ENCODE measurements around the gene GINS1. TPM values are rescaled to one million over a fixed set of nuclear protein-coding genes. Genes with fewer than 3 reads are reported as not detected.

The GINS1 gene
- total RNA-seq, result 0.43 TPM
- long read RNA-seq, result 0 reads

DNA sequence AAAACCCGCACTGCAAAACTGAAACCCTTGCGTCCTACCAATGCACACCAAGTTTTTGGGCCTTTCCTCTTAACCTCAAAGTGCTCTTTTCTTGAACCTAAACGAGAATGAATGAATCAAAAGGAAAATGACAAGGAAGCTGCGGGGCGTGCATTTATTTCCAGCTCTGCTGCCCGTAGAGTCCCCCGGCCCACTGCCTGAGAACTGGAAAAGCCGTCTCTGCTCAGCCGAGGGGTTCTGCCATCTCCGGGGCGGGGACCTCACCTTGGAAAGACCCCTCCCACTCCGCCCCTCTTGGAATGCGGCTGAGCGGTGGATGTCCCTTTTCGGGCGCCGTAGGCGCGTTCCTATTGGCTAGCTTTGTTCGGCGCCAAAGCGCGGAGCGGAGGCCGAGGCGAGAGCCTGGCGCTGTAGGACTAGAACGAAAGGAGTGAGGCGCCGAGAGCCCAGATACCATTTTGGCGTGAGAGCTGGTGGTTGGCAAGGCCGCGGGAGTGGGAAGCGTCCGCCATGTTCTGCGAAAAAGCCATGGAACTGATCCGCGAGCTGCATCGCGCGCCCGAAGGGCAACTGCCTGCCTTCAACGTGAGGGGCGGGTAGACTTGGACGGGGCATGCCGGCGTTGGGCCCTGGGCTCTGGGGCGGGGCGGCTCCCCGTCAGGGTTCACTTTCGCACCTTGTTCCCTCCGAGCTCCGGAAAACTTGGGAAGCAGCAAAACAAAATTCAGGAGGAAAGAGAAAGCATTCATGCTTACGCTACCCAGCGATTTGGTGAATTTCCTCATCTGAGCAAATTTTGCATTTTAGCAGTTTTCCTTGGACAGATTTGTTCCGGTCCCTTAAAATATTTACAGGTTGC, at the start of gene GINS1:
Gene GINS1 (plus strand): TSS at position 363 of the 859 bp plus-strand sequence. CDS start 148 bp downstream, at position 511.
- DNase-seq (ENCODE audit: low spot score), result peak; percentile 90
- intact Hi-C loops (cut with DNase I), result loop anchor here (1.0 kb wide), 1 partner anchor 17 kb away; the partner anchor contains the start of gene ABHD12

DNA sequence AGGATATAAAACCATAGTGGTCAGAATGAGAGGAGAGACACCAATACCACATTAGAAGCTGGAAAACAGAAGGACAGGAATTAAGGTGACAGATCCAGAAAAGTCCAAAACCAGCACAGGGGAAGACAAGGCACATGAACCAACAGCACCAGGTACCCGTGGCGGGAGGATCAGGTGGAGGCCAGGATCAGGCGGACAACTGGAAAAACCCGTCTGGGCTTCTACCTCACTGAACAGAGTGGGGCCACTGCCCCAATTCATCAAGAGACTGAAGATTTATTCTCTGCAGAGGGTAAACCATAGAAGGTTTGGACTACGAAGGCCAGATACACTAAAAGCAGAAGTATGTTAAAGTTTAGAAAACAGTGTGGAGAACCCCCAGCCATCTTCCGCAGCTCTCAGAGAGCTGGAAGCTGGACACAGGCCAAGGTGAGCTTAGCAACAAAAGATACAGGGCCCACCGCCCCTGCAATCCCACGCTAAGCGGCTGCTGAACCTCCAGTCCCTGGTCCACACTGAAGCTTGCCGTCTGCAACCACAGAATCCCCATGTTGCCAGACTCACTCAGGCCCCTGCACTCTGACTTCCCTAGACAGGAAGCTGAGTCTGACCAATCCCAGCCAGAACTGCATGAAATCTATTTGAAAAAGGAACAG, 46.7 kb upstream of the GINS1 start:
- DNase-seq (ENCODE audit: low spot score), result peak; percentile 50
- intact Hi-C loops (cut with DNase I), result no loop called here

DNA sequence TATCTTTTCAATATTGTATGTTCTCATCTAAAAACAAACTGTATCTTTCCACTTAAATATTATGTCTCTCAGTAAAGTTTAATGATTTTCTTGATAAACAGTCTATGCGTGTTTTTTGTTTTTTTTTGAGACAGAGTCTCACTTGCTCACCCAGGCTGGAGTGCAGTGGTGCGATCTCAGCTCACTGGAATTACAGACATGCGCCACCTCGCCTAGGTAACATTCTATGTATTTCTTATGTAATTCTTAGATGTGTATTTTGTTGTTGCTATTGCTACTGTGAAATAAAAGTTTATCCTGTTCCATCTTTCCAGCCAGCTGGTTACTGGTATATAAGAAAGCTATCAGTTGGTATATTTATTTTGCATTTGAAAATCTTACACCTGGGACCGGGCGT, 46.2 kb upstream of the GINS1 start:
- intact Hi-C loops (cut with DNase I), result no loop called here
- DNase-seq (ENCODE audit: low spot score), result no peak

DNA sequence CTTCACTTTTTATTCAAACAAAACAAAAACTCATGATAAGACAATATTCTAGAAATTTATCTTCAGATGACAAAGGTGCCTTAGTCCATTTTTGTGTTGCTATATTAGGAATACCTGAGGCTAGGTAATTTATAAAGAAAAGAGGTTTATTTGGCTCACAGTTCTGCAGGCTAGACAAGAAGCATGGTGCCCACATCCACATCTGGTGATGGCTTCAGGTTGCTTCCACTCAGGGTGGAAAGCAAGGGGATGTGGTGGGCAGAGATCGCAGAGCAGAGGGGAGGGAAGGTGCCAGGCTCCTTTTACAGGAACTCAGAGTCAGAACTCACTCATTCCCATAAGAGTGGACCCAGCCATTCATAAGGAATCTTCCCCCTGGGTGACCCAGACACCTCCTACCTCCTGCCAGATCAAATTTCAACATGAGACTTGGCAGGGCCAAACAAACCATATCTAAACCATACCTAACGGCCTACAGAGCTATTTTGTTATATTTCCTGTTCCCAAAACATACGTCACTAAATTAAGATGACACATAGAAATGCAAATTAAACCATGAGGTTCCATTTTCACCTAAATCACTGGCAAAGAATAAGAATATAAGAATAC, 43.2 kb upstream of the GINS1 start:
- intact Hi-C loops (cut with DNase I), result no loop called here
- DNase-seq (ENCODE audit: low spot score), result no peak

DNA sequence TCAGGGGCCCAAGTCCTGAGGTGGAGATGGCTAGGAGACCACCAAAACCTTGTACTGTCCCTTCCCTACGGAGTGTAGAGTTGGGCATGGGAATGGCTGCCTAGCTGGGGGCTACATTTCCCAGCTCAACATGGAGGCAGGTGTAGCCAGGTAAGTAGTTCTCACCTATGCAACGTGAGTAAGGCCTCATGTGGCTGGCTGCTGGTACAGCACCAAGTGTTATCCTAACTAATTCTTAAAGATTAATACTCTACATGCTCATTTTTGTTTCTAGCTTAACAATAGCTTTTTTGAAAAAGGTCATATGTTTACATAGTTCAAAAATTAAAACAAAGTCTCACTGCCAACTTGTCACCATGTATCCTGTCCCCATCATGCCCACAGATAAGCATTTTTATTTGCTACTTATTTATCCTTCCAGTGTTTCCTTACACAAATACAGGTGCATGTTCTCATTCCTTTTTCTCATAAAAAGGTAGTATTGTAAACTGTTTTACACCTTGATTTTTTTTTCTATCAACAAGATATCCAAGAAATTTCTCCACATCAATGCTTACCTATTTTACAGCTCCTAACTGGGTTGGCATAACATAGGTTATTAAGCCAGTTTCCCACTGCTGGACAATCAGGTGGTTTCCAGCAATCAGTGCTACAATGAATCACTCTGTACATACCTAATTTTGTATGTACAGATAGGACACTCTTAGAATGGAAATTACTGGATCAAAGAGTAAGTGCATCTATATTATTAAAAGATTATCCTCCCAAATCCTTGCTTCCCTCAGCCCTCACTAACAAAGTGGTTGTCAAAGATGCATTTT, 42.4 kb upstream of the GINS1 start:
- intact Hi-C loops (cut with DNase I), result no loop called here
- peak; percentile 9 for DNase-seq (ENCODE audit: low spot score)

DNA sequence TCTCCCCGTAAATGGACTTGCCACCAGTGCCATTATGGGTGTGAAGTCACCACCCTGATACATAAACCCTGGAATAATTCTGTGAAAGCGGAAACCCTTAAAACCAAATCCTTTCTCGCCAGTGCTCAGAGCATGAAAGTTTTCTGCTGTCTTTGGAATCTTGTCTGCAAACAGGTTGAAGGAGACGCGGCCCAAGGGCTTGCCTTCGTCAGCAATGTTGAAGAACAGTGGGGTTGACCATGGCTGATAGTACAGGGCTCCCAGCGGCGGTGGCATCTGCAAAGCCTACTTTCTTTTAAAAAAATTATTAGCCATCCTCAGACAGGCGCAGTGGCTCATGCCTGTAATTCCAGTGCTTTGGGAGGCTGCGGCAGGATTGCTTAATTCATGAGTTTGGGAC, 38.9 kb upstream of the GINS1 start:
- intact Hi-C loops (cut with DNase I), result no loop called here
- peak; percentile 66 for DNase-seq (ENCODE audit: low spot score)

DNA sequence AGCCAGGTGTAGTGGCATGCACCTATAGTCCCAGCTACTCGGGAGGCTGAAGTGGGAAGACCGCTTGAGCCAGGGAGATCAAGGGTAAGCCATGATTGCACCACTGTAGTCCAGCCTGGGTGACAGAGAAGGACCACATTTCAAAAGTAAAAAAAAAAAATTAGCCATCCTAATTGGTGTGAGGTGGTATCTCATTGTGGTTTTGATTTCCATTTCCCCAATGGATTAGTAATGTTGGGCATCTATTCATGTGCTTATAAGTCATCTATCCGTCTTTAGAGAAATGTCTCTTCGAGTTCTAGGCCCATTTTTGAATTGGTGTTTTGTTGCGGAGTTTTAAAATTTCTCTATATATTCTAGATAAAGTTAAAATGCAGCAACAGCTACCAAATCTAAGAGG, 38.5 kb upstream of the GINS1 start:
- intact Hi-C loops (cut with DNase I), result no loop called here

DNA sequence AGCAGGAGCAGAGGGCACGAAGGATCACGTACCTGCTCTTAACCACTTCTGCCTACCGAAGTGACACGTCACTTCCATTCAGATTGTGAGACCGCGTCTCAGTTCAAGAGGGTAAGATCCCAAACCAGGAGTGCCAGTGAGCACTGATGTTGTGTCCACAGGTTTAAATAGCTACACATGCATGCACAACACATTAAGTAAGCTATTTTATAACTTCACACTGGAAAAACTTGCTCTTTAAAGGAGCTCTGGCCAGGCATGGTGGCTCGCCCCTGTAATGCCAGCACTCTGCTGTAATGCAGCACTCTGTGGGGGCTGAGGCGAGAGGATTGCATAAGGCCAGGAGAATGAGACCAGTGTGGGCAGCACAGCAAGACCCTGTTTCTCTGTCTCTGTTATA, 37.9 kb upstream of the GINS1 start:
- peak; percentile 64 for DNase-seq (ENCODE audit: low spot score)
- intact Hi-C loops (cut with DNase I), result no loop called here

More for the DNA sequence above, 38.5 kb upstream of the GINS1 start:
- peak; percentile 7 for DNase-seq (ENCODE audit: low spot score)

DNA sequence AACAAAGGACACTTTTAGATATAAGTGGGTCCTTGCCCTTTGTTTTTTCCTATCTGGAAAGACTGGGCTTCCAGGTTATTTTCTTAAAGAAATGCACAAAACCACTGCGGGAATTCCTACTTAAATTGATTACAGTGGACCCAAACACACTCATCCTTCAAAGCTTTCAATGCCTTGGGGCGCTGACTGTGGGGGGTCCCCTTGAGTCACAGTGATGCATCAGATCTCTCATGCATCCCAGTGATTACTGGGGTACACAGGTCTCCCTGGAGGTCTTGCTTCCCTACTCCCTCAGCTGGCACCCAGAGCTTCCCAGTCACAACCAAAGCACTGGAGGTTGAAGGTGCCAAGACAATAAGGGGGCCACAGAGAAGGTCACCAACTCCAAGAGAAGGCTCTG, 37.5 kb upstream of the GINS1 start:
- intact Hi-C loops (cut with DNase I), result no loop called here
- peak; percentile 35 for DNase-seq (ENCODE audit: low spot score)

DNA sequence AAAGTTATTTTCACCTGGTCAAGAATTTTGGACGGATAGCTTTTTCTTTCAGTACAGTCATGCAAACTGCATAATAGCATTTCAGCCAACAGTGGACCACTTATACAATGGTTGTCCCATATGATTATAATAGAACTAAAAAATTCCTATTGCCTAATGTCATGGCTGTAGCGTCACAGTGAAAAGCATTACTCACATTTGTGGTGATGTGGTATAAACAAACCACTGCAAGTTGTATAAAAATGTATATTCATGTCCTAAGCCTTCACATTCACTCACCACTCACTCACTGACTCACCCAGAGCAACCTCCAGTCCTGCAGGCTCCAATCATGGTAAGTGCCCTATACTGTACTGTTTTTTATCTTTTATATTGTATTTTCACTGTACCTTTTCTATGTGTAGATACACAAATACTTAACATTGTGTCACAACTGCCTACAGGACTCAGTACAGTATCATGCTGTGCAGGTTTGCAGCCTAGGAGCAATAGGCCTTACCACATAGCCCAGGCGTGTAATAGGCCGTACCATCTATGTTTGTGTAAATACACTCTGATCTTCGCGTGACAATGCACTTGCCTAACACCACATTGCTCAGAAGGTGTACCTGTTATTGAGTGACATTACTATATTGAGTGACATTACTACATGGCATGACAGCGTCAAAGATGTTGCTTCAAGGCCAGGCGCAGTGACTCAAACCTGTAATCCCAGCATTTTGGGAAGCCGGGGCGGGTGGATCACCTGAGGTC, 34.7 kb upstream of the GINS1 start:
- peak; percentile 9 for DNase-seq (ENCODE audit: low spot score)
- intact Hi-C loops (cut with DNase I), result no loop called here

DNA sequence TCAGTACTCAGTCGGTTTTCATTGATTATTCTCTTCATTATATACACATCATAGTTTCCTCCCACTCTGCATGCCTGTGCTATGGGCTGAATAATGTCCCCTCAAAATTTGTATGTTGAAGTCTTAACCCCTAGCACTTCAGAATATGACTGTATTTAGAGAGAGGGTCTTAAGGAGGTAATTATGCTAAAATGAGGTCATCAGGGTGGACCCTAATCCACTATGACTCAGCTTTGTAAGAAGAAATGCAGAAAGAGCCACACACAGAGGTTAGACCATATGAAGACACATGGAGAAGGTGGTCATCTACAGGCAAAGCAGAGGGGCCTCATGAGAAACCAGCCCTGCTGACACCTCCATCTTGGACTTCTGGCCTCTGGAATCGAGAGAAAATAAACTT, 32.6 kb upstream of the GINS1 start:
- intact Hi-C loops (cut with DNase I), result no loop called here
- DNase-seq (ENCODE audit: low spot score), result no peak

DNA sequence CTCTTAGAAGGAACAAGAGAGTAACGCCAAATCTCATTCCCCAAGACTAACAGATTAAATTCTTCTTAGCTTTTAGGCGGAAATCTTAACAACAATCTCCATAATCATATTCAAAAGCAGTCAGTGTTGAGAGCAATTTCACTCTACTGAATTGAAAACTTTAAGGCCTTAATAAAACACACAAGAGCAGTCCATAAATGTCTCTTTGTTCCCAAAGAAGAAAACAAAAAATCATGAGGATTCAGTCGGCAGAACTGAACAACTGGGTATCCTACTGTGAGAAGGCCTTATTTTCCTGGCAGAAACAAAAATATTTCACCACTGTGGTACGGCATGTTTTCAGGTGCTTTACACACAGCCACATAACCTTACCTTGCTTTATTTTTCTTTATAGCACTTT, 31.2 kb upstream of the GINS1 start:
- DNase-seq (ENCODE audit: low spot score), result no peak
- intact Hi-C loops (cut with DNase I), result no loop called here

DNA sequence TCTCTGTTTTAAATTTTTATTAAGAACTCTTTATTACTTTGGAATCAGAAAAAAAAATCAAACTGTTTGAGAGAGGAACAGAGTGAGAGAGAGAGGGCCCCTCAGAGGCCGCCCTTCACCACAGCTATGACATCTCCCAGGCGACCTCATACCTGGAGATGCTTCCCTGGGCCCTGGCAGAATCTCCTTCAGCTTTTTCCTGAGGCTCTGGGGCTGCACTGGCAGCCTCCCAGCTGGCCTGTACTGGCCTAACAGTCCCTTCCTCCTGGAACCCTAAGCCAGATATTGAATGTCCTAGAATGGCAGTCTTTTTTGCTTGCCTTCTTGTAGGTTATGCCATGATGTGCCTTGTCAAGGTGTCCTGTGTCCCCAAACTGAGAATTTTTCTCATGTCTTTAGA, 30.6 kb upstream of the GINS1 start:
- intact Hi-C loops (cut with DNase I), result no loop called here
- DNase-seq (ENCODE audit: low spot score), result no peak

DNA sequence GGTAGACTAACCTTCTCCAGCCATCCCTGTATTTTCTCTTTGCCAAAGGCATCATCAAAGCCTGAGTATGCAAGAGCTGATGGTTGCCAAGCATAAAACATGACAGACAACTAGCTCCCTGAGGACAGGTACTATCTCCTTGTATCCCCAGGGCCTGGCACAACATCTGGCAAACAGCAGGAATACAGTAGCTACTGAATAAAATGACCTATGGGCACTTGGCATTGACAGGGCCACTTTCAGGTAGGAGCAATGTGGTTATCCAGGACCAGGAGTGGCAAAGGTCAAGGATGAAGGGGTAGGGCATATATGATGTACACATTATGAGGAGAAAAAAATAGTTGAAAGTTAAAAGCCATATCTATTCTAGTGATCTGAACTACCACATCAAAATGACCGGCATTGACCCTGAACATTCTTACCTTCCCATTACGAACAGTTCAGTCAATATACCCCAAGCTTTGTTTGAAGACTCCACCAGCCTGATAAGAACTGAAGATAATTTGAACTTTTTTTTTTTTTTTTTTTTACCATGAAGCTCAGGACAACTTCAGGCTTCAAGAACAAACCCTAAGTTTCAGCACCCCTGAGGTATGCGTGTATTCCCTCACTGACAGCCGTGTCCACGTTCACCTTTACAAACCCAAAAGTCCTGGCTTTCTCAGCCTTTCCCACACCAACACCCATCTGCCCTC, 29.1 kb upstream of the GINS1 start:
- no peak for DNase-seq (ENCODE audit: low spot score)
- intact Hi-C loops (cut with DNase I), result no loop called here

DNA sequence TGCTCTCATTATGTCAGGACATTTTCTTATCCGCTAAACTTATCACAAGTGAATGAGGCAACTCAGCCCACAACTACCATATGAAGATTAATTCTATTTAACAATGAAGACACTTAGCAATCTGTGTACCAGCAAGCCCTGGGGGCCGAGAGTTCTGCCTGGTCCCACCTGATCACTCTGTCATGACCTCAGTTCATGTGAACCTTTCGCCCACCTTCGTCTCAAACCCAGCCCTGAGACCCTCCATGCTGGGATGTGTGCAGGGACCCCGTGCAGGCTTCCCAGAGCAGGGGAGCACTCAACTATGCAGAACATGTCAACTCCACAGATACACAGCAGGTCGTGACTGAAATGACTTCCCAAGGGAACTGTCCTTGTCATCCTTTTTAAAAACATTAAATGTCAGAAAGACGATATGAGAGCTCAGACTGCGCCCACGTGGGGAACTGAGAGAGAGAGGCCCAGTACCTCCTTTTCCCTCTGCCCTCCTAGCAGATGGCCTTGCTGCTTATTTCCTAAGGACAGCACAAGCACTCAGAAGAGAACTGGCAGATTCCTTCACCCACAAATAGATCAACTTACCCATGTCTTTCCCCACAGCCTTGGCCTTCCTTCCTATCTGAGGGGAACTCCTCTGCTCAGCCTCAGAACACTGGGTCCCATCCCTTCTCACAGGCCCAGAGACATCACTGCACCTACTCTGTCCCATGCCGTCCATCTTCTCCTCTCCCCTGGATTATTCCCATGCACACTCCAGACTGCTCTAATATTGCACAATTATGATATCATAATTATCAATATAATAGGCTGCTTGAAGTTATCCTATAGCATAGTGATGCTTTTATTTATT, 28.4 kb upstream of the GINS1 start:
- no peak for DNase-seq (ENCODE audit: low spot score)
- intact Hi-C loops (cut with DNase I), result no loop called here

DNA sequence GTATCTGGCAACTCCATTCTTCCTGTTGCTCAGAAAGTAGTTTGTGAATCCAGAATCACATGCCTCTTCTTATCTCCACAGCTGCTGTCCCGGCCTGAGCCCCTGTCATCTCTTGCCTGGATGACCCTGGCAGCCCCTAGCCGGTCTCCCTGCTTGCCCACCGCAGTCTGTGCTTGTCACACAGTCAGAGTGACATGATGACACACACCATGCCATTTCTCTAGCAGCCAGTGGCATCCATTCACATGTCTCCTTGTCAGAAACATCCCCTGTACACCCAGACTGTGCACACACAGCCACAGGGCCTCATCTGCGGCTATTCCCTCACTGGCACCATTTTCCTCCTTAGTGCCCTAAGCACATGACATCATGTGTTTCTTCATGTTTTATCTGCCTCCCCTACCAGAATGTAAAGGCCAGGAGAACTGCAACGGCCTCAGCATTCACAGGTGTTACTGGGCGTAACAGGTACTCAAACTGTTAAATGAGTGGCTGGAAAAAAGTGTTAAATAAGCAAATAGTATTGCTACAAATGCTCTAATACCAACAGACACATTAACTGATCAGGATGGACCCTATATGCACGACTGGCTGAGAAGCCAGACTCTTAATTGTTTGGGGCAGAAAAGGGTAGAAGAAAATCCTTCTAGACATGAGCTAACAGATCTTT, 26.4 kb upstream of the GINS1 start:
- intact Hi-C loops (cut with DNase I), result no loop called here
- DNase-seq (ENCODE audit: low spot score), result peak; percentile 67

DNA sequence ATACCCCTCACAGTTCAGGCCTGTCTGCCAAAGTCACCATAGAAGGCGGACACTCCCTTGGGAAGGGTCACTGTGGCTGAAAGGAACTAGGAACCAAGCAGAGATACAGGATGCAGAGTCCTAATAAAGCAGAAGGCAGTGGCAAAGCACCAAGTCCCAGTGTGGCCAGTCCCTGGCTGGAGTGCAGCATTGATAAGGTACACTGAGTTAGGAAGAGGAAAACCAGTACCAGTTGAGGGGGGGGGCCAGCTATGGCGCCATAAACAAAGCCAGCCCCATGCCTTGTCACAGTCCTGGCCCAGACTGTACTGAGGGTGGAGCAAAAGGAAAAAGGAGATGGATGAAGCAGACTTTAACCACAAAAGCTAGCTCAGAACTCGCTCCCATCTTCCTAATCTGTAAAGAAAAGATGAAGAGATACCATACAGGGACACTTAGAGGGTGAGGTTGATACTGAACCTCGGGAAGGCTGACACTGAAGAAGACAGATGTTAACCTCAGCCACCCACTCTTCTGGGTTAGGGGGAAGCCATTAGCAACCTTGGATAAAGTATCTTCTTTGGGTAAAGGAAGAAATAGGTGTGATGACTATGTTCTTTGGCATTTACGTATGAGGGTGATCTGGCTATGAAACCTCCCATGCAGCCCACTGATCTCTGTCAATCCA, 24.6 kb upstream of the GINS1 start:
- intact Hi-C loops (cut with DNase I), result no loop called here
- peak; percentile 78 for DNase-seq (ENCODE audit: low spot score)
